Psoas muscle (tissue), 8 donors: ENCODE data around the gene ARV1. TPM values are rescaled to one million over a fixed set of nuclear protein-coding genes. Genes with fewer than 3 reads are reported as not detected.
"Not testable (repeated sequence)": the region's sequence is repeated elsewhere in the genome, so short reads cannot be mapped to it uniquely, and the experiment has no call there.

Experiments used
- ATAC-seq, 4 donors: fragments of 200-7000 bp; cut with Tn5 transposase; one replicate each; pipeline ENCODE4 v1.9.1; 2020; ENCODE audit warnings: moderate library complexity in 3 of 4, mild to moderate bottlenecking in 2 of 4
- DNase-seq, 2 donors: peaks; one replicate each; pipeline ENCODE4 v3.0.0-alpha.2; 2020
- H3K27ac ChIP-seq: fragments of 200-600 bp; one replicate; pipeline ENCODE4 v1.8.0; 2022
- H3K27me3 ChIP-seq, 3 donors: fragments of 200-600 bp in 1 of 3; one replicate each; pipeline versions ENCODE4 v1.6.1 to v1.8.0; 2013 to 2022; ENCODE audit warnings: low read length in 2 of 3, mild to moderate bottlenecking in 2 of 3, moderate library complexity in 1 of 3; ENCODE audit not compliant: insufficient read depth in 3 of 3
- H3K36me3 ChIP-seq, 2 donors: fragments of 200-600 bp in 1 of 2; one replicate each; pipeline versions ENCODE4 v1.6.1 to v1.8.0; 2013 to 2022; ENCODE audit warnings: low read depth in 1 of 2, mild to moderate bottlenecking in 1 of 2, moderate library complexity in 1 of 2; ENCODE audit not compliant: insufficient read depth in 1 of 2
- H3K4me1 ChIP-seq: fragments of 200-600 bp; one replicate; pipeline ENCODE4 v1.8.0; 2022
- H3K4me3 ChIP-seq: fragments of 200-600 bp; one replicate; pipeline ENCODE4 v1.8.0; 2022; ENCODE audit warnings: mild to moderate bottlenecking
- H3K9me3 ChIP-seq: fragments of 200-600 bp; one replicate; pipeline ENCODE4 v1.8.0; 2022
- WGBS, 3 donors: extraction: QIAGEN DNeasy Blood & Tissue Kit; methylation state at CpG; one replicate each; pipeline versions ENCODE4 v1.1.6 to v1.1.7; 2013; 5-methylcytosine and 5-hydroxymethylcytosine counted together
- intact Hi-C, 2 donors: fragments of 100-400 bp; cut with DNase I; formaldehyde crosslinking; loops; one replicate each; pipeline versions ENCODE4 v1.11.0 to v1.14.2; 2022
- polyA plus RNA-seq, 3 donors: library from polyadenylated mRNA; stranded (reverse); fragments of 200-250 nt; gene quantifications; one replicate each; pipeline ENCODE4 v1.2.3, GENCODE V29; 2013
- total RNA-seq, 4 donors: library from RNA; stranded (reverse); fragmentation: NEBNext Ultra II Directional in 2 of 4; extraction: Animal tissue kit (Norgen Biotek cat#: 25700) in 2 of 4; gene quantifications; one replicate each; pipeline versions ENCODE4 v1.2.1 to v1.2.4, GENCODE V29; 2021 to 2023
- TF ChIP-seq, protein P1 (sequence below): fragments of 200-600 bp; IDR thresholded peaks from one replicate; pipeline ENCODE4 v1.8.0; 2022; ENCODE audit warnings: antibody characterized with exemption
- donor health status: healthy with polysubstance abuse.
- donor health status: DM: no; HTN: no; CAD: no; lungs with moderate emphysema.
- donor health status: Bipolar disorder and iron deficiency.
- donor health status: healthy.
- donor health status: DM: yes; HTN: yes; CAD: no.
- donor health status: DM: no; HTN: no; CAD: no.
- donor health status: DM: no; HTN: no; CAD: no.
- donor health status: DM: yes; HTN: yes; CAD: no.

The ARV1 gene
- total and polyA plus RNA-seq, 7 donors, result 7.9 to 22.5 (median 13.9) TPM

DNA sequence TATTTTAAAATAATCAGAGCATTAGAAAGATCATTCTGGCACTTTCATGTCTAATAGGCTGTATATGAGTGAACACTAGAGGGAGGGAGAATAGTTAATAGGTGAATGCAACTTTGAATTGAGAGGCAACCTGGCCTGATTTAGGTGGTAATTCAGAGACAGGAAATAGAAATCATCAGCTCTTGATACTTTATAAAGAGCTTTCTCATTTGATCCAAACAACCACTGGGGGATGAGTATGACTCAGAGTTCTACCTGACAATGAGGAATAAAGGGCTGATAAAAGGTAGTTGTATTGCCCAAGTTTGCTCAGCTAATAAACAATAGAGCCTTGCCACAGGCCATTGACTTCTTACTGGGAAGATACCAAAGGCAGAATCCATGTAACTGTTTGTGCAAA lies 66.4 kb downstream of the ARV1 start:
- Histone ChIP-seq H3K27ac (no peak overlapping the region), H3K36me3 (no peaks in the 10 kb centered on the region), H3K4me1 (no peaks in the 10 kb centered on the region), H3K27me3 (peaks cover 0 to 32% (median 0%) of the 10 kb centered on the region in 3 donors), H3K9me3 (no peaks in the 10 kb centered on the region), H3K4me3 (no peak overlapping the region)
- TF ChIP-seq, protein P1, sequence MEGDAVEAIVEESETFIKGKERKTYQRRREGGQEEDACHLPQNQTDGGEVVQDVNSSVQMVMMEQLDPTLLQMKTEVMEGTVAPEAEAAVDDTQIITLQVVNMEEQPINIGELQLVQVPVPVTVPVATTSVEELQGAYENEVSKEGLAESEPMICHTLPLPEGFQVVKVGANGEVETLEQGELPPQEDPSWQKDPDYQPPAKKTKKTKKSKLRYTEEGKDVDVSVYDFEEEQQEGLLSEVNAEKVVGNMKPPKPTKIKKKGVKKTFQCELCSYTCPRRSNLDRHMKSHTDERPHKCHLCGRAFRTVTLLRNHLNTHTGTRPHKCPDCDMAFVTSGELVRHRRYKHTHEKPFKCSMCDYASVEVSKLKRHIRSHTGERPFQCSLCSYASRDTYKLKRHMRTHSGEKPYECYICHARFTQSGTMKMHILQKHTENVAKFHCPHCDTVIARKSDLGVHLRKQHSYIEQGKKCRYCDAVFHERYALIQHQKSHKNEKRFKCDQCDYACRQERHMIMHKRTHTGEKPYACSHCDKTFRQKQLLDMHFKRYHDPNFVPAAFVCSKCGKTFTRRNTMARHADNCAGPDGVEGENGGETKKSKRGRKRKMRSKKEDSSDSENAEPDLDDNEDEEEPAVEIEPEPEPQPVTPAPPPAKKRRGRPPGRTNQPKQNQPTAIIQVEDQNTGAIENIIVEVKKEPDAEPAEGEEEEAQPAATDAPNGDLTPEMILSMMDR, result no peak
- DNase-seq (no peak), ATAC-seq (no peak)
- intact Hi-C loops, result no loop called here

DNA sequence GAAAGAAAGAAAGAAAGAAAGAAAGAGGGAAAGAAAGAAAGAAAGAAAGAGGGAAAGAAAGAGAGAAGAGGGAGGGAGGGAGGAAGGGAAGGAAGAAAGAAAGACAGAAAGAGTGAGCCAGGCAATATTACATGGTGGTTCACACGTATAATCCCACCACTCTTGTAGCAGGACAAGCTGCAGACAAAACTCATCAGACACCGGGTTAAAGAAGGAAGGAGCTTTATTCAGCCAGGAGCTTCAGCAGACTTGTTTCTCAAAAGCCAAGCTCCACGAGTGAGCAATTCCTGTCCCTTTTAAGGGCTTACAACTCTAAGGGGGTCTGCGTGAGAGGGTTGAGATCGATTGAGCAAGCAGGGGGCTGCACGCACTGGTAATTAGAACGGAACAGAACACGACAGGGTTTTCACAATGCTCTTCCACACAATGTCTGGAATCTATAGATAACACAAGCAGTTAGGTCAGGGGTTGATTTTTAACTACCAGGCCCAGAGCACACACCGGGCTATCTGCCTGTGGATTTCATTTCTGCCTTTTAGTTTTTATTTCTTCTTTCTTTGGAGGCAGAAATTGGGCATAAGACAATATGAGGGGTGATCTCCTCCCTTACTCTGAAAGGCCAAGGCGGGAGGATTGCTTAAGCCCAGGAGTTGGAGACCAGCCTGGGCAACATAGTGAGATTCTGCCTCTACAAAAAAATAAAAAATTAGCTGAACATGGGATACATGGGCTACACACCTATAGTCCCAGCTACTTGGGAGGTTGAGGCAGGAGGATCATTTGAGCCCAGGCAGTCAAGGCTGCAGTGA lies 67.2 kb downstream of the ARV1 start:
- WGBS, 3 donors, result 82 to 85% (median 84%) methylated on average over 10 of the region's 10 CpGs
- DNase-seq, H3K4me1 ChIP-seq, H3K27ac ChIP-seq, H3K36me3 ChIP-seq, intact Hi-C loops, H3K9me3 ChIP-seq, H3K4me3 ChIP-seq, ATAC-seq: not testable (repeated sequence)
- peaks cover 0 to 28% (median 0%) of the 10 kb centered on the region in 3 donors for H3K27me3 ChIP-seq

DNA sequence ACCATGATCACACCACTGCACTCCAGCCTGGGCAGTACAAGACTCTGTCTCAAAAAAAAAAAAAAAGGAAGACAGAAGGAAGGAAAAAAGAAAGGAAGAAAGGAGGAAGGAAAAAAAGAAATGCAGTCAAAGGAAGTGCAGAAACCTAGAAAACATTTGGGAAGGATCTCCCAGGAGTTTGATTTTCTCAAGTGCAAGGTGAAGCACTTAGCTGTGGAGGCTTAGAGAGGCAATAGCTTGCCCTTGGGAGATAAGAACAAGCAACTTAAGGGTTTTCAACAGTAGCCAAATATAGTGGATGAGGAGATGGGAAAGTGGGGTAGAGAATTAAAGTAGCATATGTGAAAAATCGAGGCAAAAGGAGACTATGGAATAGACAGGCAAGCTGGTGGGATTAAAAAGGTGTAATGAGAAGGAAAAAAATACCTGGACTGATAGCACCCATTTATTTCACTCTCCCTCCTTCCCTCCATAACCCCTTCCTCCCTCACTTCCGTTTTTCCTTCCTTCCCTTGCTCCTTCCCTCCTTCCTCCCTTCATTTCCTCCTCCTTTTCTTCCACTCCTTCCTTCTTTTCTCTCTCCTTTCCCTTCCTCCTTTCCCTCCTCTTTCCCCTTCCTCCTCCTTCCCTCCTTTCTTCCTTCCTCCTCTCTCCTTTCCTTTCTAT lies 68.0 kb downstream of the ARV1 start:
- WGBS, 3 donors, result 36 to 51% (median 37%) methylated on average over 2 of the region's 2 CpGs
- H3K9me3 ChIP-seq, result no peaks in the 10 kb centered on the region
- H3K27me3 ChIP-seq, result peaks cover 0 to 25% (median 0%) of the 10 kb centered on the region in 3 donors
- DNase-seq (no peak), ATAC-seq (no peak)
- no peaks in the 10 kb centered on the region for H3K36me3 ChIP-seq
- intact Hi-C loops, result no loop called here
- no peak overlapping the region for H3K4me3 ChIP-seq
- no peak overlapping the region for H3K27ac ChIP-seq
- TF ChIP-seq, protein P1, result no peak
- H3K4me1 ChIP-seq, result no peaks in the 10 kb centered on the region

DNA sequence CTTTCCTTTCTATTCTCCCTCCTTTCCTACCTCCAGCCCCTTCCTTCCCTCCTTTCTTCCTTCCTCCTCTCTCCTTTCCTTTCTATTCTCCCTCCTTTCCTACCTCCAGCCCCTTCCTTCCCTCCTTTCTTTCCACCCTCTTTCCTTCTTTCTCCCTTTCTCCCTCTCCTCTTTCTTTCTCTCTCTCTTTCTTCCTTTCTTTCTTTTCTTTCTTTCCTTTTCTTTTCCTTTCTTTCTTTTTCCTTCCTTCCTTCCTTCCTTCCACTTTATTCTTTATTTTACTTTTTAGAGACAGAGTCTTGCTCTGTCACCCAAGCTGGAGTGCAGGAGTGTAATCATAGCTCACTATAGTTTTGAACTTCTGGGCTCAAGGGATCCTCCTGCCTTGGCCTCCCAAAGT lies 68.6 kb downstream of the ARV1 start:
- H3K4me3 ChIP-seq, ATAC-seq, H3K9me3 ChIP-seq, DNase-seq, H3K36me3 ChIP-seq, intact Hi-C loops, H3K4me1 ChIP-seq, H3K27ac ChIP-seq: not testable (repeated sequence)
- peaks cover 0 to 25% (median 0%) of the 10 kb centered on the region in 3 donors for H3K27me3 ChIP-seq

DNA sequence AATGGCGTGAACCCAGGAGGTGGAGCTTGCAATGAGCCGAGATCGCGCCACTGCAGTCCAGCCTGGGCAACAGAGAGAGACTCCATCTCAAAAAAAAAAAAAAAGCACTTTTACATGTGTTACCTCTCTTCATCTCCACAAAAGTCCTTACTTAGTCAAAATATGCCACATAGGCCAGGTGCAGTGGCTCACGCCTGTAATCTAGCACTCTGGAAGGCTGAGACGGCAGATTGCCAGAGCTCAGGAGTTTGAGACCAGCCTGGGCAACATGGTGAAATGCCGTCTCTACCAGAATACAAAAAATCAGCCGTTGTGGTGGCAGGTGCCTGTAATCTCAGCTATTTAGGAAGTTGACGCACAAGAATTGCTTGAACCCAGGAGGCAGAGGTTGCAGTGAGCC lies 69.5 kb downstream of the ARV1 start:
- H3K36me3 ChIP-seq, H3K27ac ChIP-seq, H3K9me3 ChIP-seq, intact Hi-C loops, DNase-seq, ATAC-seq, H3K4me3 ChIP-seq, H3K4me1 ChIP-seq: not testable (repeated sequence)
- 68 to 78% (median 69%) methylated on average over 9 of the region's 9 CpGs for WGBS, 3 donors
- peaks cover 0 to 25% (median 0%) of the 10 kb centered on the region in 3 donors for H3K27me3 ChIP-seq

DNA sequence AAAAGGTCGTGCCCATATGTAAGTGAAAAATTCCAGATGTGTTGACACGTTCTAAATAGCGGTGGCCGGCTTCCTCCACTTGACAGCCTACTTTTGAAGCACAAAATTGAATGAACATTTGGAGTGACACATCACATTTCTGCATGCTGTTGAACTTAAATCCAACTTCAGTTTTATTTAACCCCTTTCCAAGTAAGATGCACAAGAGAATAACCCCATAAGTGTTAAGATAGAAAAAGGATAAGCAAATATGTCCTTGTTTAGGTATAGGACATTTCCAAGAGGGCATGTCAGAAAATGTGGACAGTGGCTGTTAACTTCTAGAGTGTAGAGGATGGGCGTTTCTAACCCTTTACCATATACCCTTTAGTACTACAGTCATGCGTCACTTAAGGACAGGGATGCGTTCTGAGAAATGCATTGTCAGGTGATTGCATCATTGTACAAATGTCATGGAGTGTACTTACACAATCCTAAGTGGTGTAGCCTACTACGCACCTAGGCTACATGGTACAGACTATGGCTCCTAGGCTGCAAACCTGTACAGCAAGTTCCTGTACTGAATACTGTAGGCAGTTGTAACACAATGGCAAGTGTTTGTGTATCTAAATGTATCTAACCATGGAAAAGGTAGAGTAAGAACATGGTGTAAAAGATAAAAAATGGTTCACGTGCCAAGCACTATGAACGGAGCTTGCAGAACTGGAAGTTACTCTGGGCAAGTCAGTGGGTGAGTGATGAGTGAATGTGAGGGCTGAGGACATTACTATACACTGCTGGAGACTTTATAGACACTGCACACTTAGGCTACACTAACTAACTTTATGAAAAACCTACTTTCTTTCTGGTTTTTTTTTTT lies 70.5 kb downstream of the ARV1 start:
- intact Hi-C loops, result no loop called here
- no peak overlapping the region for H3K27ac ChIP-seq
- H3K9me3 ChIP-seq, result no peaks in the 10 kb centered on the region
- peaks cover 0 to 22% (median 0%) of the 10 kb centered on the region in 3 donors for H3K27me3 ChIP-seq
- H3K4me3 ChIP-seq, result no peak overlapping the region
- H3K4me1 ChIP-seq, result no peaks in the 10 kb centered on the region
- WGBS, 3 donors, result 73 to 78% (median 77%) methylated on average over 10 of the region's 10 CpGs
- TF ChIP-seq, protein P1, result no peak
- H3K36me3 ChIP-seq, result no peaks in the 10 kb centered on the region
- ATAC-seq (no peak), DNase-seq (no peak)
